ENCODE data around the gene PRDM16.

Gene PRDM16

DNA sequence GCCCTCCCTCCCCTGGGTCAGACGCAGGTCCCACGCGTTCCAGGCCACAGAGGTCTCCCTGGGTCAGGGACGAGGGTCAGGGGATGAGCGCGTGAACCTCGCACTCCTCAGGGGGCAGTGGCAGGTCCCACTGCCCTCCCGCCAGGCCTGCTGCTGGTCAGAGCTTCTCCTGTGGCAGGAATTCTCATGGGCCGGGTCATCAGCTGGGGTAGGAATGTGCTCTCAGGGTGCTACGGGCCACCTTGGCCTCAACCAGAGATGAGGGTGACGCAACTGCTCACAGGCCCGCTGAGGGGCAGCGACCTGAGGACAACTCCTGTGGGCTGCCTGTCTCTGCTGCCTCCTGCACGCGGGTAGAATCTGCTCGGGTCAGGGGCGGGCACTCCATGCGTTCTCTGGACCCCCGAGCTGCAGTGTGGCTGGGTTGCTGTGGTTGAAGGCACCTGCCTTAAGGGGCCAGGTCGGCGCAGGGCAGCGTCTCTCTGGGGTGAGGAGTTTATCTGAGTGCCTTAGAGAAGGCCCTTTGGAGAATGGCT lies 128.8 kb downstream of the PRDM16 start:
- DNase-seq (ENCODE audit: low spot score) = no peak
- TF ChIP-seq, protein P1, sequence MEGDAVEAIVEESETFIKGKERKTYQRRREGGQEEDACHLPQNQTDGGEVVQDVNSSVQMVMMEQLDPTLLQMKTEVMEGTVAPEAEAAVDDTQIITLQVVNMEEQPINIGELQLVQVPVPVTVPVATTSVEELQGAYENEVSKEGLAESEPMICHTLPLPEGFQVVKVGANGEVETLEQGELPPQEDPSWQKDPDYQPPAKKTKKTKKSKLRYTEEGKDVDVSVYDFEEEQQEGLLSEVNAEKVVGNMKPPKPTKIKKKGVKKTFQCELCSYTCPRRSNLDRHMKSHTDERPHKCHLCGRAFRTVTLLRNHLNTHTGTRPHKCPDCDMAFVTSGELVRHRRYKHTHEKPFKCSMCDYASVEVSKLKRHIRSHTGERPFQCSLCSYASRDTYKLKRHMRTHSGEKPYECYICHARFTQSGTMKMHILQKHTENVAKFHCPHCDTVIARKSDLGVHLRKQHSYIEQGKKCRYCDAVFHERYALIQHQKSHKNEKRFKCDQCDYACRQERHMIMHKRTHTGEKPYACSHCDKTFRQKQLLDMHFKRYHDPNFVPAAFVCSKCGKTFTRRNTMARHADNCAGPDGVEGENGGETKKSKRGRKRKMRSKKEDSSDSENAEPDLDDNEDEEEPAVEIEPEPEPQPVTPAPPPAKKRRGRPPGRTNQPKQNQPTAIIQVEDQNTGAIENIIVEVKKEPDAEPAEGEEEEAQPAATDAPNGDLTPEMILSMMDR (IDR thresholded peaks at IDR 0.05; ENCODE audit: borderline replicate concordance, control extremely low read depth, extremely low read depth, insufficient read depth, missing control alignments) = no peak
- in situ Hi-C loops (cut with MboI; ENCODE audit: low sequenced_read_pairs, unreplicated experiment) = no loop called here

DNA sequence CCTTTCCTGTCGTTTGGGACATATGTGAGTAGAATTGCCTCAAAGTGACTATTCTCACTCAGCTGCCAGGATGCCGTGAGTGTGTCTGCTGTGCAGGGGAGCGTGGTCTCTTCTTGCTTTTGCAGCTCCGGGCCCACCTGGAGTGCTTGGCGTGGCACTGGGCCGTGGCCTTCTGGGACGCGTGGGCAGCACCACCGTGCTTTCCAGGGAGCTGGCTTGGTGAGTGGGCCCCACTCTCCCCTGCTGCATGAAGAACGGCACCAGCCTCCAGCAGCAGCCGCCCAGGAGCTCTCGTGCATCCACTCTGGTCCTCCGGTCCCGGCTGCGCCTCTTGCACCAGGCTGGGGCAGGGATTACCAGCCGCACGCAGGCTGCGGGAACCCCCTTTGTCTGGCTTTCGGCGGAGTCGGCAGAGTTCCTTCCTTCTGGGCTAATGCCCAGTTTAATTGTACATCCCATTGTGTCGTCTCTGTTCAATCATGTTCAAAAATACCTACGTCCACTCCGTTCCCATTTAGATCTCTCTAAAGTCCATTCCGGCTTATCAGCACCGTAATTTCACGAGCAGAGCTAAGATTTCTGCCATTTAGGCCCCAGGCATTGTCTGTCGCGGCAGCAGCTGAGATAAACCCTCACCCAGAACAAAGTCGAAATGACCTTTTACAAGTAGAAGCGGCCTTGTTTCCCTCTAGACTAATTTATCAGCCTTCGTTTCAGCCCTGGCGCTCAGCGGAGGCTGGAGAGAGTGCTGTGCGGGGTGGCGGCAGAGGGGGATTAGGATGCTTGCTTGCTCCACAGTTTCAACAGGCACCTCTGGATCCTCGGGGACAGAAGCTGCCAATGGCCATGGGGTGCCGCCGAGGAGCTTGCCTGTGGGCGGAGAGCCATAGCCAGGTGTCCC lies 129.6 kb downstream of the PRDM16 start:
- in situ Hi-C loops (cut with MboI; ENCODE audit: low sequenced_read_pairs, unreplicated experiment) = no loop called here
- TF ChIP-seq, protein P1 (IDR thresholded peaks at IDR 0.05; ENCODE audit: borderline replicate concordance, control extremely low read depth, extremely low read depth, insufficient read depth, missing control alignments) = no peak
- no peak for DNase-seq (ENCODE audit: low spot score)

DNA sequence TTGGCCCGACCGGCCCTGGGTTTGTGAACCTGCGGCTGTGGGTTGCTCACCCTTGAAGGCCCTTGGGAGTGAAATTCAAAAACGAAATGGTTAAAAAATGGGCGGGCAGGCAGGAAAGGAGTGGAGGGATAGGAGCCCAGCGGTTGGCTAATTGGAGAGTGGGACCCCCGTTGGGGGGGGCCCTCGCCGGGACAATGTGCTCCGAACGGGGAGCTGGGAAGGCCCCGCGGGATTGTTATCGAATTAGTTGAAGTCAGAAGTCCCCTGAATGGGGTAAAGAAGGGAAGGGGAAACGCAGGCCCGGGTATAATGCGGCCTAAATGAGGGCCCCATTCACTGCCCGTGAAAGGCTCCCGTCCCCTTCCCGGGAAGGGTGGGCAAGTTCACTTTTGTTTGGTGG lies 135.7 kb downstream of the PRDM16 start:
- in situ Hi-C loops (cut with MboI; ENCODE audit: low sequenced_read_pairs, unreplicated experiment) = no loop called here
- no peak for DNase-seq (ENCODE audit: low spot score)
- TF ChIP-seq, protein P1 (IDR thresholded peaks at IDR 0.05; ENCODE audit: borderline replicate concordance, control extremely low read depth, extremely low read depth, insufficient read depth, missing control alignments) = no peak

DNA sequence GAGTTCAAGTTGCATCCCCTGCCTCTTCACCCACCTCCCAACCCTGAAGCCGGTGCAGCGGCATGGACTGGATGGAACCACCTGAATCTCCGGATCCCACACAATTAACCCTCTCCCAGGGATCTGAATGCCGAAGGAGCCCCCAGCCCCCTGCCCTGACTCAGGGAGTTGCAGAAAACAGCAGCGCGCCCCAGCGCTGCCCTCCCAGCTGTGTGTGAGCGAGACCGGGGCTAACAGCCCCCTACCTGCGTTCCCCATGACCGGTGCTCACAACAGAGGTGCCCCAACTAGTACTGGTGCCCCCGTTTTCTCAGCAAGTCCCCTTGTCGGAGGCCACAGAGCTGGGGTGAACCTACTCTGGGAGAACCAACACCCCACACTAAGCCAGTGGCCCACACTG lies 136.8 kb downstream of the PRDM16 start:
- TF ChIP-seq, protein P1 (IDR thresholded peaks at IDR 0.05; ENCODE audit: borderline replicate concordance, control extremely low read depth, extremely low read depth, insufficient read depth, missing control alignments) = no peak
- in situ Hi-C loops (cut with MboI; ENCODE audit: low sequenced_read_pairs, unreplicated experiment) = no loop called here
- DNase-seq (ENCODE audit: low spot score) = no peak

DNA sequence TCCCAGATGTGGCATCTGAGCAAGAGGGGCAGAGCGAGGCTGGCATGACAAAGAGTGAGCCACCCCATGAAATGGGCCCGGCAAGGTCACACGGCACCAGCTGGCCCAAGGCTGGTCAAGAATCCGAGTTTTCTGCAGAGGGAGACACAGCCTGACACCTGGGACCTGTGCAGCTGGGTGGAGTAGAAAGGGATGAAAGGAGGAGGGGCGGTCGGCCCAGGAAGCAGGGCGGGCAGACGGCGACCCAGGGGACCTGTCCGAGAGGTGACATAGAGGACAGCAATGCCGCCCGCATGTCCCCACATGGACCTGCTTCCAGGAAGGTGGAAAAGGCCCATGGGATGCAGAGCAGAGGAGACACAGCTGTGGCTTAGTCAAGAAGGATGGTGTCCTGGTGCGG lies 137.7 kb downstream of the PRDM16 start:
- no peak for DNase-seq (ENCODE audit: low spot score)
- in situ Hi-C loops (cut with MboI; ENCODE audit: low sequenced_read_pairs, unreplicated experiment) = no loop called here
- TF ChIP-seq, protein P1 (IDR thresholded peaks at IDR 0.05; ENCODE audit: borderline replicate concordance, control extremely low read depth, extremely low read depth, insufficient read depth, missing control alignments) = no peak

DNA sequence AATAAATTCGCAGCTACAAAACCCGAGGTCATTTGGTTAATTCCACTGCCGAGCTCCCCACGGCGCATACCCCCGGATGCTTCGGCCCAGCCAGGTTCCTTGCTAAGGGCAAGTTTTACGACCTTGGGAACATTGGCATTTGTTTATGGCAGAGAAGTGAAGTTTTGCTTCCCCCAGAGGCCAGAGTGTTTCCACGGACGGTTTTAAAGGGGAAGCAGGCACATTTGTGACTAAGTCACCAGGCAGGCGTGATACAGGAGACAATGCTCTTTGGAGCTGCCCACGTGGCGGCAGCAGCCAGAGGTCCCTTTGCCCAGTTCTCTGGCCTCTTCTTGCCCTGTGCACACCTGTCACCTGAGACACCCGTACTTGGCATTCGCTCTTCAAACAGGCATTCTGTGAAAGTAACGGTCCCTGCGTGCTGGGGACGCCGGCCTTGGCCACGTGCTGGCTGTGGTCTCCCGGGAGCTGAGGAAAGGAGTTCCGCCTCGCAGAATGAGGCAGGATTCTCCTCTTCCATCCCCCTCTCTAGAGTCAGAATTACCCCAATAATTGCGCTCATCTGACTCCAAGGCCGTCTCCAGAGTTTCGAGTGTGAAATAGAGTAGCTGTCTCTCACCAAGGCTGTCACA lies 138.3 kb downstream of the PRDM16 start:
- in situ Hi-C loops (cut with MboI; ENCODE audit: low sequenced_read_pairs, unreplicated experiment) = no loop called here
- DNase-seq (ENCODE audit: low spot score) = no peak
- TF ChIP-seq, protein P1 (IDR thresholded peaks at IDR 0.05; ENCODE audit: borderline replicate concordance, control extremely low read depth, extremely low read depth, insufficient read depth, missing control alignments) = no peak
